Nephron progenitor cell (in vitro differentiated cells): ENCODE results near the gene GSN.

Experiments
- DNase-seq: peaks from one replicate; pipeline ENCODE4 v3.0.0; 2021
- H3K27ac Mint-ChIP-seq: 2 replicates; pipeline ENCODE4 v1.8.0; 2021; ENCODE audit warnings: mild to moderate bottlenecking, moderate library complexity, mixed read lengths
- H3K27me3 Mint-ChIP-seq: 2 replicates; pipeline ENCODE4 v1.8.0; 2021; ENCODE audit warnings: mild to moderate bottlenecking, low read depth, mixed read lengths; ENCODE audit not compliant: poor library complexity
- H3K36me3 Mint-ChIP-seq: 2 replicates; pipeline ENCODE4 v1.8.0; 2021; ENCODE audit warnings: low read depth, mixed read lengths
- H3K4me1 Mint-ChIP-seq: 2 replicates; pipeline ENCODE4 v1.8.0; 2021; ENCODE audit warnings: mixed read lengths
- H3K4me3 Mint-ChIP-seq: 2 replicates; pipeline ENCODE4 v1.8.0; 2021; ENCODE audit warnings: mild to moderate bottlenecking, moderate library complexity, mixed read lengths
- H3K9me3 Mint-ChIP-seq: 2 replicates; pipeline ENCODE4 v1.8.0; 2021; ENCODE audit warnings: mild to moderate bottlenecking, moderate library complexity, mixed read lengths
- CTCF ChIP-seq: fragments of 200-600 bp; sonication (generic); IDR thresholded peaks from 2 replicates; pipeline ENCODE4 v1.5.0; 2021; ENCODE audit warnings: antibody characterized with exemption

The GSN gene

DNA sequence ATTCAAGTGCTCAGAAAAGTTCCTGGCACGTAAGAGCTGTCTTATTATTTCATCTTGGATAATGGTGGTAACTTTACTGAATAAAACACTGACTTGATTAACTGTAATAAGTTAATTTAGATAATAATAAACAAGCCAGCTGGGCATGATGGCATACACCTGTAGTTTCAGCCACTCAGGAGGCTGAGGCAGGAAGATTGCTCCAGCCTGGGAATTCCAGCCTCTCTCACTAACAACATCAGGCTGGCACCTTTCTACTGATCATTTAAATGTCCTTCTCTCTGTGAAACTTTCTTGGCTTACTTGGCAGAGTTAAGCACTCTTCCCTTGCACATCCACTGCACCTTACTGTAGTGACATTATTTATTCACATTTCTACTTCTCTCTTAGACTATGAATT is 82.1 kb downstream of the GSN start:
- H3K4me3 Mint-ChIP-seq: no peak overlapping the region

DNA sequence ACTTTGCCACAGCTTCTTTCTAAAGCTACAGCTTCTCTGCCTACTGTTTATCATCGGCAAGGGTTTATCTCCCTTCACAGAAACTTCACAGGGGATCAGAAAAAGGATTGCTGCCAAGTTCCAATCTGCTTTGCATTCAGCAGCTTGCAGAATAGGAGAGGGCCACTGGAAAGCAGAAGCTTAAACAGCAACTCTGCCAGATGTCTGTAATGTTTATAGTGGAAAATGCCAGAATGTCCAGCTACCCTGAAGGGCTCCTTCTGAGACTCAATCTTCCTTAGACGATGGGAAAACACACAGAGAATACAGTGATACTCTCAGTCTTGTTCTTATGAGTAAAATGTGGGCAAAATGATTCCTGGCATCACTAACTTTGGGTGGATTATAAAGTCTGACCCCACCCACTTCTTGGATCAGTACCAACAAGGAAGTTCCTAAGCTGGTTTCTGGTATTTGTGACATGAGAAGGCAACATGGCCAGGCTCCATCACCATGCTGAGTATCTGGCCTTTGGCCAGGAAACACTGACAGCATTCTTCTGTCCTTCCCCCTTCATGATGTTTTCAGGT is 83.1 kb downstream of the GSN start:
- H3K9me3 Mint-ChIP-seq: no peaks in the 10 kb centered on the region
- DNase-seq: no peak
- H3K4me1 Mint-ChIP-seq: peaks cover 11% of the 10 kb centered on the region
- H3K27ac Mint-ChIP-seq: no peak overlapping the region
- H3K36me3 Mint-ChIP-seq: no peaks in the 10 kb centered on the region
- peaks cover 6% of the 10 kb centered on the region for H3K27me3 Mint-ChIP-seq
- no peak overlapping the region for H3K4me3 Mint-ChIP-seq
- no peak for TF ChIP-seq CTCF

More for the DNA sequence above, 82.1 kb downstream of the GSN start:
- Mint-ChIP-seq H3K9me3 (no peaks in the 10 kb centered on the region), H3K36me3 (no peaks in the 10 kb centered on the region), H3K4me1 (peaks cover 11% of the 10 kb centered on the region), H3K27me3 (peaks cover 6% of the 10 kb centered on the region), H3K27ac (no peak overlapping the region)
- no peak for DNase-seq
- no peak for TF ChIP-seq CTCF

DNA sequence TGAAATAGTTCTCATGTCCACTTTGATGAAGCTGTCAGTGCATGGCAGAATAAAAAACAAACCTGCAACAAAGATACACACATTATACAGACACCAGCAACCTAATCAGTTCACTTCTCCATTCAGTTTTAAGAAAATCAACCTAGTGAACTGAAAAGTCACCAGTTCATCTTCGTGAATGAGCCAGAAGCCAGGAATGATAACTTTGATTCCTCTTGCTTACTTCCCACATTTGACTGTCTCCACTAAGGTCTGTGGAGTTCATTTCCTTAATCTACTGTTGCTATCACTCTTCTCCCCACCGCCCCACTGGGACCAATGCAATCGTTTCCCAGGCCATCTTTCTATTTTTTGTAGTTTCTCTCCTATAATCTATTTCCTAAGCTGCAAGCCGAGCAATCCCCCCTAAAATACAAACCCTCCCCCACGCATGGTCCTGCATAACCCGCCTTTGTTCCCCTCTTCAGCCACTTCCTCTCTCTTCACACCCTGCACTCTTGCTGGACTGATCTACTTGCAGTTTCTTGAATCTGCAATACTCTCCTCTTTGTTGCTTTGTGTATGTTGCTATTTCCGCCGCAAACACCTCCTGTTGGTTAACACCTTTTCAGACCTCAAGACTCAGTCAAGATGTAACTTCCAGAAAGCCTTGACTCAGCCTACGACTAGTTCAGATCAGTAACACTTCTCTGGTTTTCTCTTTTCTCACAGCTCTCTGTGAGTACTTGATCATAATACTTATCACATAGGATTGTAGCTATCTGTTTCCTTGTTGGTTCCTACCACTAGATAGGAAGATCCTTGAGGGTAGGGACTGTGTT is 85.5 kb downstream of the GSN start:
- peaks cover 11% of the 10 kb centered on the region for H3K4me1 Mint-ChIP-seq
- no peak overlapping the region for H3K27ac Mint-ChIP-seq
- H3K9me3 Mint-ChIP-seq: no peaks in the 10 kb centered on the region
- no peak for TF ChIP-seq CTCF
- H3K27me3 Mint-ChIP-seq: peaks cover 6% of the 10 kb centered on the region
- DNase-seq: no peak
- no peak overlapping the region for H3K4me3 Mint-ChIP-seq
- H3K36me3 Mint-ChIP-seq: no peaks in the 10 kb centered on the region

GRCh38 chr9:121354141-121354540 is 86.2 kb downstream of the GSN start:
- no peak for DNase-seq
- Mint-ChIP-seq H3K27me3 (peaks cover 3% of the 10 kb centered on the region), H3K27ac (no peak overlapping the region), H3K4me3 (no peak overlapping the region), H3K9me3 (no peaks in the 10 kb centered on the region), H3K36me3 (no peaks in the 10 kb centered on the region), H3K4me1 (peaks cover 11% of the 10 kb centered on the region)
- TF ChIP-seq CTCF: no peak

DNA sequence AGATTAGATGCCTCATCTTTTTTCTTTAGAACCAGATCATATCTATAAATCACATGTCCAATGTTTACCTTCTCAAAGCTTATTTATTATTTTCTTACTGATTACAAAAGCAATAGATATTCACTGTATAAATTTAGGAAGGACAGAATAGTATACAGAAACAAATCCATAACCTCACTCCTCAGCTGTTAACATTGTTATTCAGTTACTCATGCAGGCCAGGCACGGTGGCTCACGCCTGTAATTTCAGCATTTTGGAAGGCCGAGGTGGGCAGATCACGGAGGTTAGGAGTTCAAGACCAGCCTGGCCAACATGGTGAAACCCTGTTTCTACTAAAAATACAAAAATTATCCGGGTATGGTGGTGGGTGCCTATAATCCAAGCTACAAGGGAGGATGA is 86.8 kb downstream of the GSN start:
- H3K4me1 Mint-ChIP-seq: peaks cover 11% of the 10 kb centered on the region
- DNase-seq: no peak
- H3K27me3 Mint-ChIP-seq: peaks cover 3% of the 10 kb centered on the region
- no peak overlapping the region for H3K27ac Mint-ChIP-seq
- no peak overlapping the region for H3K4me3 Mint-ChIP-seq
- H3K9me3 Mint-ChIP-seq: no peaks in the 10 kb centered on the region
- H3K36me3 Mint-ChIP-seq: no peaks in the 10 kb centered on the region
- no peak for TF ChIP-seq CTCF

- no peak for TF ChIP-seq CTCF
- no peak overlapping the region for H3K4me3 Mint-ChIP-seq
- no peak overlapping the region for H3K27ac Mint-ChIP-seq
- peaks cover 4% of the 10 kb centered on the region for H3K27me3 Mint-ChIP-seq
- no peaks in the 10 kb centered on the region for H3K9me3 Mint-ChIP-seq
- peaks cover 11% of the 10 kb centered on the region for H3K4me1 Mint-ChIP-seq
- DNase-seq: no peak
- no peaks in the 10 kb centered on the region for H3K36me3 Mint-ChIP-seq
These were observed 89.0 kb downstream of the GSN start for GRCh38 chr9:121357011-121357410.
